Fibroblast of the aortic adventitia (primary cell): ENCODE results near the gene RANBP3. TPM values are rescaled to one million over a fixed set of nuclear protein-coding genes. Genes with fewer than 3 reads are reported as not detected.
"Not testable (repeated sequence)": the region's sequence is repeated elsewhere in the genome, so short reads cannot be mapped to it uniquely, and the experiment has no call there.

Experiments
- DNase-seq: peaks from one replicate; pipeline ENCODE4 v3.0.0-alpha.2; 2010; ENCODE audit warnings: low read depth
- H3K4me3 ChIP-seq: 2 replicates; pipeline ENCODE4 v1.5.1; 2011; ENCODE audit warnings: low read depth, mild to moderate bottlenecking, control low read depth, low read length, moderate library complexity
- CTCF ChIP-seq: IDR thresholded peaks from 2 replicates; pipeline ENCODE4 v1.5.1; 2011; ENCODE audit warnings: mild to moderate bottlenecking, low read length, control low read depth, inconsistent platforms; ENCODE audit not compliant: insufficient read depth
- total RNA-seq: library from RNA; depleted of rRNA; stranded (reverse); fragments of >200 nt; gene quantifications from 2 replicates; pipeline ENCODE4 v1.2.3, GENCODE V29; 2012; ENCODE audit warnings: low replicate concordance

Gene RANBP3
- 41.4 and 58.0 TPM in 2 replicates for total RNA-seq

GRCh38 chr19:5977785-5978605, at the start of gene RANBP3:
TSS of gene RANBP3 (minus strand) at chr19:5978140. CDS start at chr19:5978082, 58 bp downstream.
- peak; percentile 99 for DNase-seq
- H3K4me3 ChIP-seq = peak within 1 kb of the TSS; percentile 90
- no peak for TF ChIP-seq CTCF

- no peak for TF ChIP-seq CTCF
- DNase-seq = no peak
- H3K4me3 ChIP-seq = no peak overlapping the region
Measured at GRCh38 chr19:6026390-6027227, 48.7 kb upstream of the RANBP3 start.

- H3K4me3 ChIP-seq, DNase-seq: not testable (repeated sequence)
Measured at GRCh38 chr19:6024756-6025155, 46.8 kb upstream of the RANBP3 start.

- H3K4me3 ChIP-seq = no peak overlapping the region
- no peak for DNase-seq
- no peak for TF ChIP-seq CTCF
Measured at GRCh38 chr19:6023936-6024335, 46.0 kb upstream of the RANBP3 start.

- no peak overlapping the region for H3K4me3 ChIP-seq
- no peak for TF ChIP-seq CTCF
- DNase-seq = peak; percentile 54
Measured at GRCh38 chr19:6023085-6023682, 45.2 kb upstream of the RANBP3 start.

GRCh38 chr19:6022570-6023064, 44.7 kb upstream of the RANBP3 start:
- no peak overlapping the region for H3K4me3 ChIP-seq
- no peak for TF ChIP-seq CTCF
- DNase-seq = no peak
